Limb (tissue), 2 donors: ENCODE results near the gene SCTR.
A peak's percentile ranks its signal among the peaks of the same experiment; 100 is the strongest.

ENCODE experiments used
- DNase-seq, 2 donors: peaks; one replicate each; pipeline ENCODE4 v3.0.0-alpha.2; 2016; ENCODE audit errors: extremely low spot score in 2 of 2

Gene SCTR

DNA sequence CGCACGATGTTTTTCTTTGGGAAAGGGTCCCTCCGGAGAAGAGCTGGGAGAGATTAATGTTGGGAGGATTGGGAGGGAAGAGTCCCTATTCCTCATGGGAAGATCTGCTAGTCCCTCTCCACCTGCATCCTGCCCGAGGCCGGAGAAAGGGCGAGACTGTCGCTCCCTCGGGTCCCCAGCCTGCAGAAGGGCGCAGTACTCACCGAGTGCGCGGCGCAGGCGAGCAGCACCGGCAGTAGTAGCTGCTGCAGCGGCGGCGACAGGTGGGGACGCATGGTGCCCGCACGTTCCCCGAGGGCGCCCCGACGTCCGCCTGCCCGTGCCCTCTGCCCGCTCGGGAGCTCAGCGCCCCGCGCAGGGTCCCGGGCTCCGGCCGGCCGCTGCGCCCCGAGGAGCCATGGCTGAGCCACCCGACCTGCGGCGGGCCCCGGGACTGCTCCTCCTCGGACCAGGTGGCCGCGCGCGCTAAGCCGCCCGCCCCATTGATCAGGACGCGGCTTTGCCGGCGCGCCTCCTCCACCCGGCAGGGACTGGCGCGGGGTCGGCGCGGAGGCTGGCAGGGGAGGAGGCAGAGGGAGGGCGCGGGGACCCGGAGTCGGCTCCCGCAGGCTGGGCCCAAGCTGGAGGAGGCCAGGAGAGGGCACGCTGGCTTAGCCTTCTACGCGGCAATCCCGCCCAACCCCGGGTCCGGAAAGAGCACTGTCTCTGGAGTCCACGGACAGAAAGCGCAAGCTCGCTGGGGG, at the start of gene SCTR:
Gene SCTR, minus strand, starts transcription at position 532 of the 743 bp plus-strand sequence. Its CDS starts 257 bp downstream, at position 275.
- peak in 1 of 2 donors; percentile 42 for DNase-seq

DNA sequence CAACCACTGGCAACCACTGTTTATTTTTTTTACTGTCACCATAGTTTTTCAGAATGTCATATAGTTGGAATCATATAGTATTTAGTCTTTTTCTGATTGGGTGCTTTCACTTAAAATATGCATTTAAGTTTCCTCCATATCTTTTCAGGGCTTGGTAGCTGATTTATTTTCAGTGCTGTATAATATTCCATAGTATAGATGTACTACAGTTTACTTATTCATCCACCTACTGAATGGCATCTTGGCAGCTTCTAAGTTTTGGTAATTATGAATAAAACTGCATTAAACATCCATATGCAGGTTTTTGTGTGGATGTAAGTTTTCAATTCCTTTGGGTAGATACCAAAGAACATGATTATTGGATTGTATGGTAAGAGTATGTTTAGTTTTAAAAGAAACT, 43.0 kb upstream of the SCTR start:
- DNase-seq = no peak

DNA sequence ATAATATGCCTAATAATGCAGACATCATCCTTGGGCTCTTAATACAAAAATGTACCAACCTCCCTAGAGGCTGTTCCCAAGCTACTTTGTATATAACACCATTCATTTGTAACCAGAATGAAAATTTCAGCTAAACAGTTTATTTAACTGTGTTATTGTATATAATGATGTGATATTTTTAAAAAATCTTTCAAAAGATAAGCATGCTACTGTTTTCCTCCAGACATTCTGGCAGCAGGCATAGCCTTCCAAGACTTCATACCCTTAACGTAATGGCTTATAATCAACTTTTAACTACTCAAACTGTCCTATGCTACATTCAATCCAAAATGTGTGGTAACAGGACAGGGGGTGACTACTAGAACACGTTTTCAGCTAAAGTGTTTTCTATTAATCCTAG, 41.2 kb upstream of the SCTR start:
- DNase-seq = no peak

DNA sequence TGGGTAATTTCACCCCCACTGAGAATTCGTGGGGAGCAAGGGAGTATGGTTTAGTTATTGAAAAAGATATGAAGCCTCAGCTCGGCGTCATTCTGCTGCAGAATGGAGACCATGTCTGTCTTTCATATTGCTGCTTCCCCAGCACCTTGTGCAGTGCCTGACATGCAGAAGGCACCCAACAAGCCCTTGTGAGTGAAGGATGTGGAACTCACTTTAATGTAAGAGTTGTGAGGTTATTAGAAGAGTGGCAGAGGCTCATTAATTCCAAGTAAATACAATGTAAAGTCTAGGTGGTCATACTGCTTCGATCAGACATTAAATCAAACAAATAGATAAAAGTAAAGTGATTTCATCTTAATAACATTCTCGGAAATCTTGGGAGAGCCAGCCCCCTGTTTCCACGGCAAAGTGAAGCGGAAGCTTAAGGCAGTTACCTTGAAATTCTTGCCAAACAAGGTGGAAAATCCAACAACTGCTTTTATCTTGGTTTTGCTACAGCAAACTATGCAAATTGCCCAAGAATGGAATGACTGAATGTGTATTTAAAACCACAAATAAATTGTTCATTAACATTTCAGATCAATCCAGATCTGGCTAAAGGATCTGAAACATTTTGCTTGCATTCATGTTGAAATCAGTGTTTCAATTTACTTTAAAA, 29.5 kb upstream of the SCTR start:
- DNase-seq = no peak

DNA sequence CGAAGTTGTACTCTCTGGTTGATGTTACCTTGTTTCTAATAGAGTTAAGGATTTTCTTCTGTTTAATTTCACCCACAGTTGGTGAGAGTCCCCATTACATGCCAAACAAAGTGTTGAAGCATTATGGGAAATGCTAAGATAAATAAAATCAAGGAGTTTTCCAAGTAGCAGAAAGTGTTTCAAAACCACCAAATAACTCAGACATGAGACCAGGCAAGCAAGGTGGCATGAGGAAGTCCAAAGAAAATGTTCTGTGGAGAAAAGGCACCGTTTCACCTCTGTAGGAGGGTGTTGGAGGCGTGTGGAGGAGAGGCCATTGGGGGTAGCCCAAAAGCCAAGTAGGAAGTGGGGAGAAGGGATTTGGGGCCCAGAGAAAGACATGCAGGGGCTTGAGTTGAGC, 28.6 kb upstream of the SCTR start:
- no peak for DNase-seq

DNA sequence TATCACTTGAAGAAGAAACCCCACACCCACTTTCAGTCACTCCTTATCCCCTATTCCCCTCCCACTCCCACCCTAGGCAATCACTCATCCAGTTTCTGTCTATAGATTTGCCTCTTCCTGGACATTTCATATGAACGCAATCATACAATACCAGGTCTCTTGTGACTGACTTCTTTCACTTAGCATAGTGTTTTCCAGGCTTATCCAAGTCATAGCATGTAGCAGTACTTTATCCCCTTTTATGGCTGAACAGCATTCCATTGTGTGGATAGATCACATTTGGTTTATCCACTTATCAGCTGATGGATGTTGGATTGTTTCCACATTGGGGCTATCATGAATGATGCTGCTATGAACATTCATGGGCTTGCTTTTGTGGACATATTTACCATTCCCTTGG, 26.6 kb upstream of the SCTR start:
- no peak for DNase-seq

DNA sequence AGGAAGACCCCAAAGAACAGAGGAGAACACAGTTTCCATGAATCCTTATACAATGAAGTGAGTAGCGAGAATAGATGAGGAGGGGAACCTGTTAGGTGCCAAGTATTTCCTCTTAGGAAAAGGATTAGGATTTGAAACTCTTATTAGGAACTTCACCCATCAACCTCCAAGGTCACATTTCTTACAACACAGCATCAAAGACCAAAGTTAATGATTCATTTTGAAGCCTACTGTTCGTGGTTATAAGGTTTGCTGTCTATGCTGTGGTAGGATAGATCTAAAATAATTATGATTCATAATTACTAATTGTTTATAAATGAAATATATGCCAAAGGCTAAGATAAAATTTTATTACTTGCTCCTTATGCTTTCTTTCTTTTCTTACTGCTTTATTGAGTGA, 26.1 kb upstream of the SCTR start:
- DNase-seq = no peak

DNA sequence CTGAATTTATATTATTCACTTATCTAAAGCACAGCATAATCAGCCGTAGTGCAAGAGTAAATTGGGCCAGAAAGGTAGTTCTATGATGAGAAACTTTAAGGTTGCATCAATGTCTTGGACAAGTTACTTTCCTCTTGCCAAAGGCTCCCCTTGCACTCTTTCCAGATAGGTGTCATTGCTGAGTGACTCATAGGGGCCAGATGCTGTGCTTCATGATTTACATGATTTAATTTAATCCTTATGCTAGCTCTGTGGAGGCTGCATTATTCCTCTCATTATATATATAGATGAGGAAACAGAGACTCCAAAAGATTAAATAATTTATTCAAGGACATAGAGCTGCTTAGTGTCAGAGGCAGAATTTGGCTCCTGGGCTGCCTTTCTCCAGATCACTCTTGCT, 25.0 kb upstream of the SCTR start:
- no peak for DNase-seq

DNA sequence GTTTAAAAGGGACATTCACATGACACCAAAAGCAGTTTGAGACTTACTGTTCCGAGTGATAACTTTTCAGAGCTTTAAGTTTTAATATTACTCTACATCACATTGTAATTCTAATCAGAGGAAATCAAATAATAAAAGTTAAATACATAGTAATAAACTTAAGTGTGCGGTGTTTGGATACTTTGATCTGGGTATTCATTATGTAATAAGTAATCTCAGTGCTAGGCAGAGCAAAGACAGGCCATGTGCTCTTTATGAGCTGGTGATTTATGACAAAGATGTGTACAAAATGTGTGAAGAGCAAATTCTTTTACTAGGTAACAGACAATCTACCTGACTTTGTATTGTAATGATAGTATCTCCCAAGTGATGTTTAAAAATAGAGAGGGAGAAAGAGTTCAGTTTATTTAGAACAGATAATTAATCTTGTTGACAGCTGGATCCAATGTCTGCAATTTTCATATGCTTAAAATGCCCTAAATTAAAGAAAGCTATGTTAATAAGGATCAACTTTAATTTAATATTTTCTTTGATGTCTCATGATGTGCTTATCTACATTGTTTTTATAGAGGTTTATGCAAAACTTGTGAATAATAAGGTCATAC, 24.3 kb upstream of the SCTR start:
- DNase-seq = no peak

DNA sequence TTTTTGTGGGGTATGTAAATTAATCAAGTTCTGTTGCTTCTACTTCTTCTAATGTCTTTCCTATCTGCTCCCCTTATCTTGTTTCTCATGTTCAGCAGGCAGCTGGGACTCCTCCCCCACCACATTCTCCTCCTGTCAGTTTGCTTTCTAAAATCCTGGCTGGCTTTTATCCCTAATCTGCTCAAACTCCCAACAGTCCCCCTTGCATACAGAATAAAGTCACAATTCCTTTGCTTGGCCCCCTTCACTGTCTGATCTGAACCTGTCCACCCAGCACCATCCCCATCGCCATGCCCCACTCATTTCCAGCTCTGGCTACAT, 22.1 kb upstream of the SCTR start:
- DNase-seq = no peak

DNA sequence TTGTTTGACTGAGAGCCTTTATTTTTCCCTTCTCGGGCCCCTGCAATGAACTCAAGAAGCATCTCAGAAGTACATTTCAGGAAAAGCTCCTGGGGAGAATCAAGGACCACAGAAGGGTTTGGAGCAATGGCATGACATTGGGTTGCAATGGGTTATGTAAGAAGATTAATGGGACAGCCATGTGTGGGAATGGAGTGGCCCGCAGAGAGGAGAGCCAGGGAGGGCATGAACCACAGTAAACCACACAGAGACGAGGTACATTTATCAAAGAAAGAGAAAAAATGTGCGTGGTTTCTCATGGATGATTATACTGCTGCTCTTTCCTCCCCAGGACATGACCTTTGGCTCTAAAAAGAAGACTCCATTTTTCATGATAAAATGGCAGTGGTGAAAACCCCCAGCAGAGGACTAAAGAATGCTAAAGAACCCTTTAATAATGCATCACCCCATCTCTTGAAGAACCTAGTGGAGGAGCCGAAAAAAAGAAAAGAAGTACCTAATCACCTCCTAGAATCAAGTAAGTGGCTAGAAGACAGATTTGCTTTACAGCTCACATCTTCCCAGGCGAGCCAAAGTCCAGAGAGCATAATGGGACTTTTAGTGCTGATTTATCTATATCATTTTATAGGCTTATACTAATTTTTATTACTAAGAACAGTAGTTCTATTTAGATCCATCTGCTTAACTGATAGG, 21.6 kb upstream of the SCTR start:
- DNase-seq = no peak

DNA sequence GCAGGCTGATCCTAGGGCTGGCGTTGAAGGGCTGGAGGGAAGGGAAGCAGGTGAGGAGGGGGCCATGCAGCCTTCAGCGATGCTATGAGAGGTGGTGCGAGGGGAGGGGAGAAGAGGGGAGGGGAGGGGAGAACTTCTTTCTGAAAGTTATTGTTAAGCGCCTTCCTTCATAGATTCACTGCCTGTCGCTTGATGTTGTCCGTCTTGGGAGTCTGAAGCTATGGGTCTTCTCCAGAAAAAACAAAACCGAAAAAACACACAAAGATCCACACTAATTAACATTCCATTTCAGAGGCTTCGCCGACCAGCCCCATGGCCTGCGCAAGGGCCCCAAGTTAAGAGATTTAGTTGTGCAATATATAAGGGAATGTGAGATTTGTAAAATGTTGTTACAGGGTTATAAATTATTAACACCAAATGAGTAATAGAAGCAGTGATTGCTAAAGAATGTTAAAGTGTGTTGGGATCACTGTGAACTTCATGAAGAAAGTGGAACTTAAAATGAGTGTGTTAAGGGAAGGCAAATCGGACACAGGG, 20.7 kb upstream of the SCTR start:
- no peak for DNase-seq

DNA sequence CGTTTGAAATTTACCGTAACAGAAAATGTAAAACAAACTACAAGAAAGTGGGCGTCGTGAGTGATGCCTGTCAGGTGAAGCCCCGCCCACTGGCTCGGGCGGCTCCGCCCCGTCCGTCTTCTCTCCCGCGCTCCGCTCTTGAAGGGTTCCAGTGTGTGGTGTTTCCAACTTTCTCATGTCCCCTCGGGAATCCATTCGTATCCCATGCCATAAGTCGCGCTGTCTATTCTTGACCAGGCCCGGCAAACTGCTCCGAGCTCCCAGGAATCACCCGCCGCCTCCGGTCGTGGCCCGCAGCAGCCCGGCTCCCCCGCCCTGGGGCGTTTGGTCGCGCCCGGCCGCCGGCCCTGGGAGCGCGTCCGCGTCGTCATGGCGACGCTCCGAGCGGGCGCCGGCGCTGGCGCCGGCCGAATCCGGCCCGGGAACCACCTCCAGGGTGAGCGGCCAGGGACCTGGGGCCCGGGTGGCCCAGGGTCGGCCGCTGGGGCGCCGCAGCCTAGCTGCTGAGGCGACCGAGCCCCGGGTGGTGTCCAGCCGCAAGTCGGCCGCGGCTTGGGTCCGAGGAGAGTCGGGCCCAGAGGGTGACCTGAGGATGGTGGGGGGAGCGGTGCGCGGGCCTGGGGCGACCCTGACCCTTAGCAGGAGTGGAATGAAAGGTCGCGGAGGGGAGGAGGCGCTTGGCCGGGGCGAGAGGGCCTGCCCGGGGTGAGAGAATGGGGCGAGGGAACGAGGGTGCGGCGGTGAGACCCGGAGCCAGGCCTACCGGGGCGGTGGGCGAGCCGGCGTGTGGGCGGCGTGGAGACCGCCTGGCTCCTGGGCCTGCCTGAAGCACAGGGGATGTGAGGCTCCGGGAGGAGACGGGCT, 20.0 kb upstream of the SCTR start, which contains the start of gene CFAP221:
Gene CFAP221, plus strand, starts transcription at position 375 of the 864 bp plus-strand sequence. CDS start 1,683 bp downstream, outside the sequence.
- DNase-seq = peak; percentile 82 to 86

DNA sequence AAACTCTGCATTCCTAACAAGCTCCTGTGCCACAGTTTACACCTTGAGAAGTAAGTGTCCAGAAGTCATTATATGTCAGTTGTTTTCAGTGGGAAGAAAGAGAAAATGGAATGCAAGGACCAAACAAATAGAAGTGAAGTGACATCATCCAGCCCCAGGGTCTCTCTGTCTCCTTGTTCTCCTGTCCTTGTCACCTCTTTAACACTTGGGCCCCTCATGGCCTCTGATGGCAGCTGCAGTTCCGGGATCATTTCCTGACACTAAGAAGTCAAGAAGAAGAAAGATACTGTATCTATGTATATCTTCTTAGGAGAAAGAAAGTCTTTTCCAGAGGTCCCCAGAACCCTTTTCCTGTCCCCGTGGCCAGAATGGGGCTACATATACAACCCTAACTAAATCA, 17.2 kb upstream of the SCTR start:
- no peak for DNase-seq

DNA sequence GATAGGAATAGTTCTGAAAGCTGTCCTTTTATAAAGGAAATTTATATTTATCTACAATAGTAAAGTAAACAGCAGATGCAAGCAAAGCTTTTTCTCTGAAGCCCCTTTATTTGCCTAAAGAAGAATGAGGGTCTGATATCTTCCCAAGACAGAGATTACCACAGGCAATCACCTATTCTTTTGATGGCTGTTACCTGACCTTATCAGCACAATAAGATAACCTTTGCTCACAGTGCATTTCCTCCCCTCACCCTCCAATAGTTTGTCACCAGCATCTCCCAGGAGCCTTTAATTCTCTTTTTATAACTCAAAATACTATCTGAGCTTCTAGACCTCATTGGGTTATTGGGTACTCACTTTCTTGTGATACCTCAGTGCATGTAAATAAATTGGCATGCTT, 13.5 kb upstream of the SCTR start:
- DNase-seq = no peak

DNA sequence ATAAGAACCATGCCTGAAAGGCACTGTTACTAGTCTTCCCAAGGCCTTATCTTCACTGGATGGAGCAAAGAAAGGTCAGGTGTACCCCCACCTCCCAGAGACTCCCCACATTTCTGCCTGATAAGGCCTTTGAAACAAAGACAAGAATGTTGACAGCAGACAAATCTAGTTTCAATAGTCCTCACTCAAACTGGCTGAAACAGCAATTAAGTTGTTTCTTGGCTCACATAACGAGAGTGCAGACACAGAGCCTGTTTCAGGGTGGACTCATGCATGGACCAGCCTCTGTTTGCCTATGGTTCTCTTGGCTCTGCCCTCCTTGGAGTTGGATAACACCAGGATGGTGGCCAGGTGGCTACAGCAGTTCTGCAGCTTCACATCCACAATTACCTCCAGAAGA, 12.4 kb upstream of the SCTR start:
- no peak for DNase-seq

DNA sequence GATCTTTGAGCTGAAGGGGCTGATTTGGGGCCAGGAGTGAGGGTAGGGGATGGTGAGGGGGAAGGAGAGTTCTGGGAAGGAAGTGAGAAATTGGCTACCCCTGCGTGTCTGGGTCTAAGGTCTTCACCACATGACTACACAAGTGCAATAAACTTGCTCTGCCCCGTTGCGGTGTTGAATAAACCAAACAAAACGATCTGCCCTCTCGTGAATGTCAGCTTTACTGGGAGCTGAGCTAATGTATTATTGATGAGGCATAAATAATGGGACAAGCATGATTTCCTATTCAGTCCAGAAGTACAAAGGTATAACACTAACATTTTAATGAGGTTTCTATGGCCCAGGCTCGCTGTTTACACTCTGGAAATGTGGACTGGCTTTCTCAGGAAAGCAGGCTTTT, 11.9 kb upstream of the SCTR start:
- no peak for DNase-seq

DNA sequence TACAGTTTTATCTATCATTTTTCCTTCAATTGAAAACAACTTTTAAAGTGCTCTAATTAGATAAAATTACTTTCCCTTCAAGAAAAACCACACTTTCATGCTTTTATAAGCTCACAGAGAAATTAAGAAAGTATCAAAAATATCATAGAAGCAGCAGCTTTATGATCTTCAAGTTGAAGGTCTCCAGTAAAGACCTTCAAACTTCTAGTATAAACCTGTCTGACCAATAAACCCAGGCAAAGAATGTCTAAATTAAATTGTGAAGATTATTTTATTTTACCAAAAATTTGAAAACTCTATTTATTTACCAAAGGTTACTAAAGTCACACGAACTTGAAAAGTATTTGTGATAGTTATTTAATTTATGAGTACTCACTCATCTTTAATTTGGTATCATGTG, 9.3 kb upstream of the SCTR start:
- DNase-seq = no peak

DNA sequence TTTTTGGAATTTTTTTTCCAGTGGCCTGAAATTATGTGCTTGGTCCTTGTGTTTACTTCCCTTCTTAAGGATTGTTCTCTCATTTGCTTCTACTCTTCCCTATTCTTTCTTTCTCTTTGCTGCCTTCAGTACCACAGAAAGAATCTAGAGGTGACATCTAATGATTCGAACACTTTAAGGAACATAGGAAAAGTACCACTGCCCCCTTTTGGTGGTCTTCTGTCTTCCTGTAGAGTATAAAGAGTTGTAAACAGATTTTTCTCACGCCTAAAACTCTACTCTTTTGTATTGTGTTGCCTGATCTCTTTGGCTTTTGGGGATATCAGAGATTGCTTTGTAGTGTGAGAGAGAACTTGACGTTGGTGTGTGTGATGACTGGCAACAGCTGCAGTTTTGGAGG, 7.0 kb upstream of the SCTR start:
- DNase-seq = no peak

DNA sequence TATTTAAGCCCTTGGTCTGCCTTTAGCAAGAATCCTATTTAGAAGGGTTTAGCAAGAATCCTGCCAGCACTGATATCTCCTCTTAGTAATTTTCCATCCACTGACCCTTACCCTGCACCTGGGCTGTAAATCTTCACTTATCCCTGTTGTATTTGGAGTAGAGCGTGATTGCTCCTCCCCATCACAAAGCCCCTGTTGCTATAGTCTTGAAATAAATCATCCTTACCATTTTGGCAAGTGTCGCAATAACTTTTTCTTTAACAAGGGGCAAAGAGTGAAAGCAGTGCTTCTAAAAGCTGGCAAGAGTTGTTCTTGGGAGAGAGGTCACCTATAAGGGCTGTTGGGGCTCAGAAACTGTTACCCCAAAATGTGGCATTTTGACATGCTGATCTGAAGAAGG, 3.7 kb upstream of the SCTR start:
- no peak for DNase-seq

DNA sequence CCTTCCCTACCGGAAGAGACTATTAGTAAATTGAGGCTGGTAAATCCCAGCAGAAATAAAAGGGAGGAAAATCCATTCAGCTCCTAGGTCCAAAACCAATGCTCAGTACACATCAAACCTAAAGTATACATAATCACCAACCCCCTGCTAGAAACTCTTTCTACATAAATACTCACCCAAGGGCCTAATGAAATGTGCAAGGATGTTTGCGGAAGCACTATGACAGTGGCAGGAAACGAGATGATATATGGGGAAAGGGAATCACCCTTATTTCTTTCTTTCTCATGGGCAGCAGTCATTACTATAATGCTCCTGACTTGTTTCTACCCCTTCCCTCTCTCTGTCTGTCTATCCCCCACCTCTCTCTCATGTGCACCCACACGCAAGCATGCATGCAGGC, 1.3 kb upstream of the SCTR start:
- no peak for DNase-seq
